Astrocyte (in vitro differentiated cells and primary cell): ENCODE results near the gene CPA4. TPM values are rescaled to one million over a fixed set of nuclear protein-coding genes. Genes with fewer than 3 reads are reported as not detected.

Experiments used
- DNase-seq: peaks from one replicate; pipeline ENCODE4 v3.0.0-alpha.2; 2010; ENCODE audit warnings: low read depth
- FAIRE-seq: peaks from 2 replicates; lab custom pipeline; 2011; peaks lifted over from hg19 to GRCh38; lab: Jason Lieb, UNC
- H2AFZ ChIP-seq: 2 replicates; pipeline ENCODE4 v1.6.0; 2012; ENCODE audit warnings: low read depth, low read length, inconsistent platforms
- H3K27ac ChIP-seq: 2 replicates; pipeline ENCODE4 v1.5.1; 2011; ENCODE audit warnings: low read depth, low read length, inconsistent platforms
- H3K27me3 ChIP-seq: 2 replicates; pipeline ENCODE4 v1.6.0; 2011; ENCODE audit warnings: low read length, inconsistent platforms; ENCODE audit not compliant: insufficient read depth
- H3K36me3 ChIP-seq: 2 replicates; pipeline ENCODE4 v1.5.1; 2011; ENCODE audit warnings: low read length, inconsistent platforms; ENCODE audit not compliant: insufficient read depth
- H3K4me1 ChIP-seq: 2 replicates; pipeline ENCODE4 v1.5.1; 2011; ENCODE audit warnings: low read length, inconsistent platforms; ENCODE audit not compliant: insufficient read depth
- H3K4me2 ChIP-seq: 2 replicates; pipeline ENCODE4 v1.6.0; 2012; ENCODE audit warnings: low read length, inconsistent platforms
- H3K4me3 ChIP-seq: 2 replicates; pipeline ENCODE4 v1.5.1; 2011; ENCODE audit warnings: low read depth, mild to moderate bottlenecking, low read length, inconsistent platforms; ENCODE audit not compliant: insufficient read depth
- H3K79me2 ChIP-seq: 2 replicates; pipeline ENCODE4 v1.6.0; 2012; ENCODE audit warnings: mild to moderate bottlenecking, low read length, inconsistent platforms; ENCODE audit not compliant: insufficient read depth
- H3K9ac ChIP-seq: 2 replicates; pipeline ENCODE4 v1.6.0; 2012; ENCODE audit warnings: mild to moderate bottlenecking, low read length, inconsistent platforms
- H3K9me3 ChIP-seq: 2 replicates; pipeline ENCODE4 v1.5.1; 2012; ENCODE audit warnings: low read depth, mild to moderate bottlenecking, low read length, inconsistent platforms; ENCODE audit not compliant: insufficient read depth
- H4K20me1 ChIP-seq: 2 replicates; pipeline ENCODE4 v1.6.0; 2012; ENCODE audit warnings: low read length, inconsistent platforms; ENCODE audit not compliant: insufficient read depth
- H3K27ac Mint-ChIP-seq: one replicate; pipeline ENCODE4 v1.8.0; 2021; ENCODE audit warnings: mild to moderate bottlenecking, mixed read lengths; ENCODE audit not compliant: unreplicated experiment
- H3K27me3 Mint-ChIP-seq: one replicate; pipeline ENCODE4 v1.8.0; 2021; ENCODE audit warnings: low read depth, mixed read lengths; ENCODE audit not compliant: unreplicated experiment
- H3K36me3 Mint-ChIP-seq: one replicate; pipeline ENCODE4 v1.8.0; 2021; ENCODE audit warnings: low read depth, mixed read lengths; ENCODE audit not compliant: unreplicated experiment
- H3K4me1 Mint-ChIP-seq: one replicate; pipeline ENCODE4 v1.8.0; 2021; ENCODE audit warnings: low read depth, mixed read lengths; ENCODE audit not compliant: unreplicated experiment
- H3K4me3 Mint-ChIP-seq: one replicate; pipeline ENCODE4 v1.8.0; 2021; ENCODE audit warnings: mild to moderate bottlenecking, moderate library complexity, mixed read lengths; ENCODE audit not compliant: unreplicated experiment
- H3K9me3 Mint-ChIP-seq: one replicate; pipeline ENCODE4 v1.8.0; 2021; ENCODE audit warnings: mild to moderate bottlenecking, mixed read lengths; ENCODE audit not compliant: unreplicated experiment
- EZH2 ChIP-seq: IDR thresholded peaks from 2 replicates; pipeline ENCODE4 v1.6.1; 2012; ENCODE audit warnings: mild to moderate bottlenecking, low read length, inconsistent platforms; ENCODE audit not compliant: insufficient read depth
- total RNA-seq: library from RNA; stranded (reverse); gene quantifications from 2 replicates; pipeline ENCODE4 v1.2.1, GENCODE V29; 2021
- TF ChIP-seq, protein P1 (sequence below): IDR thresholded peaks from 2 replicates; pipeline ENCODE4 v1.5.1; 2011; ENCODE audit warnings: low read depth, mild to moderate bottlenecking, inconsistent platforms, low read length, moderate library complexity; ENCODE audit not compliant: insufficient read depth

The CPA4 gene
- total RNA-seq, 1 donor from 2014 or later: 111 TPM

DNA sequence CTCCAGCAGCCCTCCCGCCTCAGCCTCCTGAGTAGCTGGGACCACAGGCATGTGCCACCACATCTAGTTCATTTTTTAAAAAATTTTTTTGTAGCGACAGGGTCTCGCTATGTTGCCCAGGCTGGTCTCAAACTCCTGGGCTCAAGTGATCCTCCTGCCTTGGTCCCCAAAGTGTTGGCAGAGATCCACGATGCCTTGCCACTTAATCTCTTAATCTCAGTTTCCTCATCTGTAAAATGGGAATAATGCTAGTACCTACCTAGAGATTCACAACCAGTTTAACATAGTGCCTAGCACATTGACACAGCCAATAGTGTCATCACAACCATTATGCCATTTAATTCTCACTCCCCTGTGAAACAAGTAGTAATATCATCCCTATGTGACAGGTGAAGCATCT is 4.8 kb upstream of the CPA4 start:
- Histone ChIP-seq H3K36me3 (no peaks in the 10 kb centered on the region), H3K4me2 (no peak overlapping the region), H3K4me1 (peaks cover 30% of the 10 kb centered on the region), H3K4me3 (no peak overlapping the region), H3K27me3 (no peaks in the 10 kb centered on the region), H2AFZ (no peak overlapping the region), H3K27ac (no peak overlapping the region), H3K9ac (no peak overlapping the region), H3K79me2 (no peaks in the 10 kb centered on the region), H4K20me1 (no peaks in the 10 kb centered on the region), H3K9me3 (no peaks in the 10 kb centered on the region)
- no peak for DNase-seq
- Mint-ChIP-seq H3K27me3 (peaks cover 7% of the 10 kb centered on the region), H3K36me3 (no peaks in the 10 kb centered on the region), H3K4me1 (peaks cover 21% of the 10 kb centered on the region), H3K4me3 (no peak overlapping the region), H3K27ac (no peak overlapping the region), H3K9me3 (peaks cover 4% of the 10 kb centered on the region)
- FAIRE-seq: no peak
- TF ChIP-seq, protein P1, sequence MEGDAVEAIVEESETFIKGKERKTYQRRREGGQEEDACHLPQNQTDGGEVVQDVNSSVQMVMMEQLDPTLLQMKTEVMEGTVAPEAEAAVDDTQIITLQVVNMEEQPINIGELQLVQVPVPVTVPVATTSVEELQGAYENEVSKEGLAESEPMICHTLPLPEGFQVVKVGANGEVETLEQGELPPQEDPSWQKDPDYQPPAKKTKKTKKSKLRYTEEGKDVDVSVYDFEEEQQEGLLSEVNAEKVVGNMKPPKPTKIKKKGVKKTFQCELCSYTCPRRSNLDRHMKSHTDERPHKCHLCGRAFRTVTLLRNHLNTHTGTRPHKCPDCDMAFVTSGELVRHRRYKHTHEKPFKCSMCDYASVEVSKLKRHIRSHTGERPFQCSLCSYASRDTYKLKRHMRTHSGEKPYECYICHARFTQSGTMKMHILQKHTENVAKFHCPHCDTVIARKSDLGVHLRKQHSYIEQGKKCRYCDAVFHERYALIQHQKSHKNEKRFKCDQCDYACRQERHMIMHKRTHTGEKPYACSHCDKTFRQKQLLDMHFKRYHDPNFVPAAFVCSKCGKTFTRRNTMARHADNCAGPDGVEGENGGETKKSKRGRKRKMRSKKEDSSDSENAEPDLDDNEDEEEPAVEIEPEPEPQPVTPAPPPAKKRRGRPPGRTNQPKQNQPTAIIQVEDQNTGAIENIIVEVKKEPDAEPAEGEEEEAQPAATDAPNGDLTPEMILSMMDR: no peak

DNA sequence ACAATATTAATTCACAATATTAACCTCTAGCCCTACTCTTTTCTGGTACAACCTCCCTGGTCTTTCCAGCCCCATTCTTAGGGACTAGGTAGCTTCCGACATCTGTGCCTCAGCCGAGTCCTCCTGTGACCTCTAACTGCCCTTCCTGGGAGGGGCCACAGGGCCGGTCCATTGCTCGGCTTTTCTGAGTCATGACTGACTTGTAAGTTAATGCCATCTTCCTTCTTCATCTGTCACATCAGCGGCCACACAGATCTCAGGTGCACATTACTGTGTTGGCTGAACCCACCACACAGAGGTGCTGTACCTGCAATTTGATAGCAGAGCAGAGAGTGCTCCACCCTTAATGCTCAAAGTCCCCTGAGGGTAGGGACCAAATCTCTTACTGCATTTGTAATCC is 4.1 kb upstream of the CPA4 start:
- Histone ChIP-seq H3K27me3 (no peaks in the 10 kb centered on the region), H3K36me3 (no peaks in the 10 kb centered on the region), H3K4me1 (peaks cover 37% of the 10 kb centered on the region), H3K9ac (no peak overlapping the region), H3K27ac (no peak overlapping the region), H3K9me3 (no peaks in the 10 kb centered on the region), H3K4me3 (no peak overlapping the region), H4K20me1 (no peaks in the 10 kb centered on the region), H3K79me2 (peaks cover 4% of the 10 kb centered on the region), H2AFZ (no peak overlapping the region), H3K4me2 (peak overlapping the region; percentile 4)
- peaks cover 4% of the 10 kb centered on the region for H3K9me3 Mint-ChIP-seq
- FAIRE-seq (no peak), DNase-seq (peak; percentile 16)
- TF ChIP-seq, protein P1: no peak
- TF ChIP-seq EZH2: no peak
- H3K27ac Mint-ChIP-seq: no peak overlapping the region
- H3K36me3 Mint-ChIP-seq: no peaks in the 10 kb centered on the region
- peaks cover 3% of the 10 kb centered on the region for H3K27me3 Mint-ChIP-seq
- H3K4me3 Mint-ChIP-seq: no peak overlapping the region
- H3K4me1 Mint-ChIP-seq: peaks cover 27% of the 10 kb centered on the region

DNA sequence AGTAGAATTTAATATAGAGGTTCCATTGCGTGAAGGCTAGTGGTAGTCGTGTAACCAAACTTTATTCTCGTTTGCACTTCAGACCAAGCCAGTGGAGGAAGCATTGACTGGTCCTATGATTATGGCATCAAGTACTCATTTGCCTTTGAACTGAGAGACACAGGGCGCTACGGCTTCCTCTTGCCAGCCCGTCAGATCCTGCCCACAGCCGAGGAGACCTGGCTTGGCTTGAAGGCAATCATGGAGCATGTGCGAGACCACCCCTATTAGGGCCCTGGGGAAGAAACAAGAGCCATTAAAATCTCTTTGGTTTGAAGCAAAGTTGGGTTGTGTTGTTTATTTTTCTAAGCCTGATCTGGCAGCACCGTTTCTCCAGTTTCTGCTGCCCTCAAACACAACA is 3.5 kb upstream of the CPA4 start:
- peaks cover 4% of the 10 kb centered on the region for H3K9me3 Mint-ChIP-seq
- Histone ChIP-seq H3K36me3 (no peaks in the 10 kb centered on the region), H3K9me3 (no peaks in the 10 kb centered on the region), H2AFZ (no peak overlapping the region), H3K27me3 (no peaks in the 10 kb centered on the region), H3K4me3 (no peak overlapping the region), H3K9ac (no peak overlapping the region), H3K4me1 (peaks cover 42% of the 10 kb centered on the region), H4K20me1 (no peaks in the 10 kb centered on the region), H3K27ac (no peak overlapping the region), H3K79me2 (peaks cover 10% of the 10 kb centered on the region), H3K4me2 (no peak overlapping the region)
- DNase-seq (no peak), FAIRE-seq (no peak)
- no peak overlapping the region for H3K4me3 Mint-ChIP-seq
- no peaks in the 10 kb centered on the region for H3K27me3 Mint-ChIP-seq
- H3K36me3 Mint-ChIP-seq: peaks cover under 1% of the 10 kb centered on the region
- H3K4me1 Mint-ChIP-seq: peaks cover 33% of the 10 kb centered on the region
- TF ChIP-seq, protein P1: no peak
- TF ChIP-seq EZH2: no peak
- no peak overlapping the region for H3K27ac Mint-ChIP-seq
